ENCODE results near the gene OR51E2.

The OR51E2 gene

DNA sequence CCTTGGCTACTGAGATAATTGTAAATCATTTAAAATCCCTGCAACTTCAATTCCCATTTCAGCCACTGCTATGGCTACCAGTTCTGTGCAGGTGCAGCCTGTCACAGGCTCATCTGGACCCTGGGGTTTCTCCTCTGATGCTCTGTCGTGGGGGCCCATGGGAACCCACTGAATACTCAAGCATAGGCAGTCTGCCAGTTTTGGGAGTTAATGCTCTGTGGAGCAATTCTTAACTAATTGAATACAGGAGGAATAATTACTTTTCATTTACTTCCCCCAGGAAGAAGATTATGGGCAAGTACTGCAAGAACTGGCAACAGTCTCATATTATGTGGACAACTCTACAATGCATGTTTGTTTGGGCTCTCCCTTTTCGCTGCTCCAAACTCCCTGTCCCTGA is 25.9 kb downstream of the OR51E2 start:
- in situ Hi-C loops (cut with HindIII; ENCODE audit: low pct_ligation_motif_present, low pct_unique_long_range_greater_than_20kb, low sequenced_read_pairs), result no loop called here
- no peak for DNase-seq

GRCh38 chr11:4665424-4665823 is 32.2 kb downstream of the OR51E2 start:
- no peak for DNase-seq
- in situ Hi-C loops (cut with HindIII; ENCODE audit: low pct_ligation_motif_present, low pct_unique_long_range_greater_than_20kb, low sequenced_read_pairs), result no loop called here

DNA sequence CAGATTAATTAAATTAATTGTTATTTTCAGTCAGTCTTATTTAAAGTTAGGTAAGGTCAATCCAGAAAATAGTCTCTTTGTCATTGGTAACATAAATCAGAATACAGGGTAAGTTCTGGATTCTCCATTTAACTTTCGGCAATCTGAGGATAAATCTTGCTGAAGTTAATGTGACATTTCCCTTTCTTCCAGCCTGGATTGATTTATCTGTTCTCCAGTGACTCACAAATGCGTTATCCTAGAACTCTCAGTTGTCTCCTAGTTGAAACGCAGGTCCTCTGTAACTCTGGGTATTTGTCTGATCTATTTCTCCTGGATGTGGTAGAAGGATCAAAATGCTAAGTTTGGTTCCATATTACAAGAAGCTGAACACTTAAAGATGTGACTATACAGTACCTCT is 32.9 kb downstream of the OR51E2 start:
- in situ Hi-C loops (cut with HindIII; ENCODE audit: low pct_ligation_motif_present, low pct_unique_long_range_greater_than_20kb, low sequenced_read_pairs), result no loop called here
- no peak for DNase-seq

- DNase-seq, result no peak
- in situ Hi-C loops (cut with HindIII; ENCODE audit: low pct_ligation_motif_present, low pct_unique_long_range_greater_than_20kb, low sequenced_read_pairs), result no loop called here
Measured at GRCh38 chr11:4664183-4664582, 33.5 kb downstream of the OR51E2 start.

DNA sequence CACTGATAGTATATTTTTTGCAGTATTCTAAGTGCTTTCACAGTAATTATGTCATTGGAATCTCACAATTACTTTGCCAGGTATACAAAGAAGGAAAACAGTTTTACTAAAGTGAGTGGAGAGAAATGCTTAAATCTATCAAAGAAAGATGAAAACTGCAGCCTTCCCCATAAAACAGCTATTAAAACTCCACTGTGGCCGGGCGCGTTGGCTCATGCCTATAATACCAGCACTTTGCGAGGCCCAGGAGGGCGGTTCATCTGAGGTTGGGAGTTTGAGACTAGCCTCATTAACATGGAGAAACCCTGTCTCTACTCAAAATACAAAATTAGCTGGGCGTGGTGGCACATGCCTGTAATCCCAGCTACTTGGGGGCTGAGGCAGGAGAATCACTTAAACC is 34.8 kb downstream of the OR51E2 start:
- no peak for DNase-seq
- in situ Hi-C loops (cut with HindIII; ENCODE audit: low pct_ligation_motif_present, low pct_unique_long_range_greater_than_20kb, low sequenced_read_pairs), result no loop called here

DNA sequence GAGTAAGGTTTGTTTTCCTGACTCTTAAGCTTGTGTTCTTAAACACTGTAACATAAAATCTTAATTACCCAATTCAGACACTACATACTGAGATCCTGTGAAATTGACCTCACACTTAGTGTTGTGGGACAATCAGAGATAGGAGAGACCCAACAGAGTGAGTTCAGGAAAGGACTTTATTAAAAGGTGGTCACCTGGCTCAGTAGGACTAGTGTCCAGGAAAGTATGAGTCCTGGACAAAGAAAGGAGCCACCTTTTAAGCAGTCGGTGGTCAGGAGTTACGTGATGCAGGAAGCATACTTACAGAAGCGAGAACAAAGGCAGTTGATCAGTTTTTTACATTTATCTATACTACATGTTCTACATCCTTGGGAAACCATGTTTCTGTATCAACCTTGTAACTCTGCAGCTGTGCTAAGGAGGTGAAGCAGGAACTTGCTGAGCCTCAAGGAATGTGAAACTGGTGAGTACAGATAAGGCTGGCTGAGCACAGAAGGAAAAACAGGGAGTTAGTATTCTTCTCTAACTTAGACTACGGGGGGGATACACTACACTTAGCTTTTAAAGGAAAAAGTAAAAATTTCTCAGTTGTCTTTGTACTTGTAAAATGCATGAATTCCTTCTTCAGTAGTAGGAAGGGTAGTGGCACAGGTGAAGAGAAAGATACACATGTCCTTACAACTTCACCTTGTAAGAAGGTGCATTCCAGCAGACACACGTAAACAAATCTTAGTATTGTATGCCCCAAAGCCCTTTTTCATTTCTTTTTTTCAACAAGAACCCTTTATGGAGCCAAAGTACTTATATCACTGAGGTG is 38.8 kb downstream of the OR51E2 start:
- in situ Hi-C loops (cut with HindIII; ENCODE audit: low pct_ligation_motif_present, low pct_unique_long_range_greater_than_20kb, low sequenced_read_pairs), result no loop called here
- peak; percentile 4 for DNase-seq

DNA sequence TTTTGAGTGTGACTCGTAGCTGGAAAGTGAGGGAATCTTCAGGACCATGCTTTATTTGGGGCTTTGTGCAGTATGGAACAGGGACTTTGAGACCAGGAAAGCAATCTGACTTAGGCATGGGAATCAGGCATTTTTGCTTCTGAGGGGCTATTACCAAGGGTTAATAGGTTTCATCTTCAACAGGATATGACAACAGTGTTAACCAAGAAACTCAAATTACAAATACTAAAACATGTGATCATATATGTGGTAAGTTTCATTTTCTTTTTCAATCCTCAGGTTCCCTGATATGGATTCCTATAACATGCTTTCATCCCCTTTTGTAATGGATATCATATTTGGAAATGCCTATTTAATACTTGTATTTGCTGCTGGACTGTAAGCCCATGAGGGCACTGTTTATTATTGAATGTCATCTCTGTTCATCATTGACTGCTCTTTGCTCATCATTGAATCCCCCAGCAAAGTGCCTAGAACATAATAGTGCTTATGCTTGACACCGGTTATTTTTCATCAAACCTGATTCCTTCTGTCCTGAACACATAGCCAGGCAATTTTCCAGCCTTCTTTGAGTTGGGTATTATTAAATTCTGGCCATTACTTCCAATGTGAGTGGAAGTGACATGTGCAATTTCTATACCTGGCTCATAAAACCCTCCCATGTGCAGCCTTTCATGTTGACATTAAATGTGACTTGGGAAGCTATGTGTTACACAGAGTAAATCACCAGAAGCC is 42.9 kb downstream of the OR51E2 start:
- in situ Hi-C loops (cut with HindIII; ENCODE audit: low pct_ligation_motif_present, low pct_unique_long_range_greater_than_20kb, low sequenced_read_pairs), result no loop called here
- no peak for DNase-seq

- in situ Hi-C loops (cut with HindIII; ENCODE audit: low pct_ligation_motif_present, low pct_unique_long_range_greater_than_20kb, low sequenced_read_pairs), result no loop called here
- no peak for DNase-seq
Measured at GRCh38 chr11:4647766-4648165, 49.9 kb downstream of the OR51E2 start.

GRCh38 chr11:4645974-4646373 is 51.7 kb downstream of the OR51E2 start:
- in situ Hi-C loops (cut with HindIII; ENCODE audit: low pct_ligation_motif_present, low pct_unique_long_range_greater_than_20kb, low sequenced_read_pairs), result no loop called here
- DNase-seq, result no peak

DNA sequence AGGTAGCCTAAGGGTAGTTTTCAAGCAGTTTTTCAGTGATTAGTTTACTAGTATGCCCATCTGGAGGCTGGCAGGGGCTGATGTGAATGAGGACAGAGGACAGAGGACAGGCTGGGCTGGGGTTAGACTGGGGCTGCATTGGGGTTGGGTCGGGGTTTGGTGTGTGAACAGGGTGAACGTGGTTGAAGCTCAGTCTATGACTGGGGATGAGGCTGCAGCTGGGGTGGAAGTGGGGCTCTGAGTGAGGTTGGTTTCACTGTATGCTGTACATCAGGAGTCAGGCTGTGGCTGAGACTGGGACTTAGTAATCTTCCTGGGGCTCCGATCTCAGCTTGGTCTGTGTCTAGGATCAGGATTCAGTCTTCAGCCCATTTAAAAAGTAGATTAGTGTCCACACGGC is 53.4 kb downstream of the OR51E2 start:
- in situ Hi-C loops (cut with HindIII; ENCODE audit: low pct_ligation_motif_present, low pct_unique_long_range_greater_than_20kb, low sequenced_read_pairs), result no loop called here
- DNase-seq, result no peak

DNA sequence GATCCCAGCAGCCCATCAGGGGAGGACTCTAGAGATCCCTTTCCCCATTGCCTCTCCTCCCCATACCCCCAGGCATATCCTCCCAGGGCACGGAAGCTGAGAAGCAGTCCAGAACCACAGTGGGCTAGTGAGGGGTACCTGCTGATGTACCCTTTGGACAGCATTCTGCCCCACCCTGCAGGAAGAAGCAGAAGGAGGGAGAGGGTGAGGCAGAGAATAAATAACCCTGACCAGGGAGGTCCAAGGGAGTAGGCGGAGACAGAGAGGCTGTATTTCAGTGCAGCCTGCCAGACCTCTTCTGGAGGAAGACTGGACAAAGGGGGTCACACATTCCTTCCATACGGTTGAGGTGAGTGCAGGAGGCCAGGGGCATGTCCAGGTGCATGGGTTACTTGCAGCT is 54.0 kb downstream of the OR51E2 start, which contains the start of gene OR51E1:
Gene OR51E1, plus strand, starts transcription at position 301 of the 400 bp plus-strand sequence. CDS start 8,545 bp downstream, outside the sequence.
- in situ Hi-C loops (cut with HindIII; ENCODE audit: low pct_ligation_motif_present, low pct_unique_long_range_greater_than_20kb, low sequenced_read_pairs), result no loop called here
- DNase-seq, result no peak

DNA sequence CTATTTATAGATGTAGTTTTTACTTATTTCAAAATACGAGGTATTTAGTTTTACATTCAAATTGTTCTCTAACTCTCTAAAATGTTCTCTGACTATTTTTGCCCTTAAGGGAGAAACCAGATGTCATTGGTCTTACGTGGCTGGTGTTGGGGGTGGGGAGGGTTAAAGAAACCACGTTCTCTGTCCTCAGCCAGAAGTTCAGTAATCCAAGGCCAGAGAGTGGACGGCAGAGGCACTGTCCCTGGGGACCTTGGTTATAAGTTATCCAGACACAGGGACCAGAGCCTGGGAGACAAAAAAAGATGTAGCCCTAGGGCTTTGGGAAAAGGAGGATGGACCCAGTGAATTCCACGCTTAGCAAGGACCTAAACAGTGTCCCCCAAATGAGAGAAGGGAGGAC is 54.6 kb downstream of the OR51E2 start:
- in situ Hi-C loops (cut with HindIII; ENCODE audit: low pct_ligation_motif_present, low pct_unique_long_range_greater_than_20kb, low sequenced_read_pairs), result no loop called here
- DNase-seq, result no peak

DNA sequence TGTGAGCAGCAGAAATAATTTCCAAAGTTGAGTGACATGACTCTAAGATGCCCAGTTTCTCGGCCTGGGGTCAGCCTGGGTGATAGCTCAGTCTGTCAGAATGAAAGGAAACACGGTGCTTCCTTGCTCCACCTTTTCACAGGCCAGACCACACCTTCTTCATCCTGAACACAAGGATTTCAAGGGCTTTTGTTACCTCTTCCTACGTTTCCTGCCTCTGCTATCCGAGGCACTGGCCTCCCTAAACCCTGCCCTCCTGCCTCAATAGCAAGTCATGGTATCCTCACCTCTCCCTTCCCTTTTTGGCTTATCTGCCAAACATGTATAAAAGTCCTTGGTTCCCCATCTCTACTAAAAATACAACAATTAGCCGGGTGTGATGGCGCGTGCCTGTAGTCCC is 55.6 kb downstream of the OR51E2 start:
- in situ Hi-C loops (cut with HindIII; ENCODE audit: low pct_ligation_motif_present, low pct_unique_long_range_greater_than_20kb, low sequenced_read_pairs), result no loop called here
- DNase-seq, result no peak

DNA sequence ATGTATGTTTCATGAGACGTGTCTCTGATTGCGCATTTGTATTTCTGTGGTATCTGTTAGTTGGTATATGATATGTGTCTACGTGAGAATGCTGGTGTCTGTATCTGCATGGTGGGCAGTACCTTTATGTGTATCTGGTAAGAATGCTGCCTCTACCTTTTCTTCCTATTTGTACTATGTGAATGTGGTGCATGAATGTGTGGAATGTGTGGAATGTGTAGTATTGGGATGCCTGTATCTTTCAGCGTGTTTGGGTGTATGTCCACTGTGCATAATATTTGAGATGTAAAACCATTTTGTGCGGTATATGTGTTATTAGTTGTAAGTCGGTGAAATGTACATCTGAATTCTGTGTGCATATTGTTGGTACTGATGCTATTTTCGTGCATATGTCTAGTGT is 56.2 kb downstream of the OR51E2 start:
- no peak for DNase-seq

DNA sequence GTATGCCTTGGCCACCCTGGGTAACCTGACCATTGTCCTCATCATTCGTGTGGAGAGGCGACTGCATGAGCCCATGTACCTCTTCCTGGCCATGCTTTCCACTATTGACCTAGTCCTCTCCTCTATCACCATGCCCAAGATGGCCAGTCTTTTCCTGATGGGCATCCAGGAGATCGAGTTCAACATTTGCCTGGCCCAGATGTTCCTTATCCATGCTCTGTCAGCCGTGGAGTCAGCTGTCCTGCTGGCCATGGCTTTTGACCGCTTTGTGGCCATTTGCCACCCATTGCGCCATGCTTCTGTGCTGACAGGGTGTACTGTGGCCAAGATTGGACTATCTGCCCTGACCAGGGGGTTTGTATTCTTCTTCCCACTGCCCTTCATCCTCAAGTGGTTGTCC is 57.7 kb downstream of the OR51E2 start:
- in situ Hi-C loops (cut with HindIII; ENCODE audit: low pct_ligation_motif_present, low pct_unique_long_range_greater_than_20kb, low sequenced_read_pairs), result no loop called here
- DNase-seq, result no peak

More for the DNA sequence above, 56.2 kb downstream of the OR51E2 start:
- in situ Hi-C loops (cut with HindIII; ENCODE audit: low pct_ligation_motif_present, low pct_unique_long_range_greater_than_20kb, low sequenced_read_pairs), result no loop called here

DNA sequence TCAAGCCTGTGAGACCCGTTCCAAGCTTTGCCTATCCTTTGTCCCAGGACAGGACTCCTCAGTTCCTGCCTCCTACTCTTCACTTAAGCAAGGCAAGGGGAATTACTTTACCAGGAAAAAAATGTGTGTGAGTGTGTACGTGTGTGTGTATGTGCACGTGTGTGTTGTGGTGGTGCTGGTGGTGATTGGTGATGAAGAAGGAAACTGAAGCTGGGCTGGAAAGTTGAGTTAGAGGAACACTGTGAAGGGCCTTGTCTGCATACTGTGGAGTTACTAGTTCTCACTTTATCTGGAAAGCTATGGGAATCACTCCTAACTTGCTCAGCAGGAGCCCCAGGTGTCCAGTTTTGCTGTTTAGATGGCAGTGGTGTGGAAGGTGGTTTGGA is 60.0 kb downstream of the OR51E2 start:
- in situ Hi-C loops (cut with HindIII; ENCODE audit: low pct_ligation_motif_present, low pct_unique_long_range_greater_than_20kb, low sequenced_read_pairs), result no loop called here
- no peak for DNase-seq

DNA sequence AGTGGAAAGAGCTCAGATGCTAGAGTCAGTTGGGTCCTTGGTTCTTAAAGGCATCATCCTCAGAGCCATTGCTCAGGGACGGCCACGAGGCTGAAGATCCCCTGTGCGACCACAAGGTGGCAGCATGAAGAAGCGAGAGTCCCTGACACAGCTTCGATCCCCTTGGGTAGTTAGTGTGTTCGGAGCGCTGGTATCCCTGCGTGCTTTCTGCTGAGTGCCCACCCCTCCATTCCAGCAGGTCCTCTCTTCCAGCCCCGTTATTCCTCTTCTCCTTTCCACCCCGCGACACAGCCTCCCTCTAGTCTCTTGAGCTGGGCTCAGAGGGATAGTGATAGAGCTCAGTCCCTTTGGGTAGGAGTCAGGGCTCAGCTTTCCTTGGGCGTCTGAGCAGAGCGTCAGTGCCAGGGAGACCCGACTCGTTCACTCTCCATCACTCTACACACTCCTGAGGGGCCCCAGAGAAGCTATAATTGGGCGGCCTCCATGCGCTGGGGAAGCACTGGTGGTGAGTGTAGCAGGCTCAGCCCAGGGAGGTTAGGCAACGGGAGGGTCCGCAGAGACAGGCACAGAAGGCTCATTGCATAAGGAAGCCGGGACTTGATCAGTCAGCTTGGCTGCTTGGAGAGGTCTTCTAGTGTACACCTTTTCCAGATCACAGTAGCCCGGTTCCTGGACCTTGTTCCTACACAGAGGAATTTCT is 60.5 kb downstream of the OR51E2 start, which contains the start of gene OR51D1:
Gene OR51D1, plus strand, starts transcription at position 516 of the 700 bp plus-strand sequence. CDS start 2,314 bp downstream, outside the sequence.
- DNase-seq, result peak; percentile 60
- in situ Hi-C loops (cut with HindIII; ENCODE audit: low pct_ligation_motif_present, low pct_unique_long_range_greater_than_20kb, low sequenced_read_pairs), result no loop called here

DNA sequence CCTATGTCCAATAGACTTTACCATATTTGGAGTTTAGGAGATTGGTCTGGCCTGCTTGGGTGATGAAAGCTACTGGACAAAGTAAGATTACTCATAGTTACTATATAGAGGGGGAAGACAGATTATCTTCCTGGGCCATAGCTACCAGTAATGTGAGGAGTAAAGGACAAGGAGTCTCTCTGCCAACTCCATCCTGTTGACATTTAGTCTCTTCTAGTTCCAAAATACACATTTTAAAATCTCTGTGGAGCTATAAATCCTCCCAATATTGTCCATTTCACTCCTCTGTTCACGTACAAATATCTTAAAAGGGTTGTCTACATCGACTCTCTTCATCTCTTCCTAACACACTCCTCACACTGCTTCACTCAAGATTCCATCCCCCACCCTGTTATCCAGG is 61.5 kb downstream of the OR51E2 start:
- in situ Hi-C loops (cut with HindIII; ENCODE audit: low pct_ligation_motif_present, low pct_unique_long_range_greater_than_20kb, low sequenced_read_pairs), result no loop called here
- no peak for DNase-seq
